Breast epithelium (tissue), 4 donors: ENCODE measurements around the gene ARR3. TPM values are rescaled to one million over a fixed set of nuclear protein-coding genes. Genes with fewer than 3 reads are reported as not detected.
"Not testable (repeated sequence)": the region's sequence is repeated elsewhere in the genome, so short reads cannot be mapped to it uniquely, and the experiment has no call there.

ENCODE experiments used
- DNase-seq, 2 donors: peaks; one replicate each; pipeline ENCODE4 v3.0.0-alpha.2; 2019; ENCODE audit warnings: low spot score in 2 of 2
- H3K27ac ChIP-seq, 2 donors: fragments of 200-600 bp; sonication (generic) in 1 of 2; one replicate each; pipeline ENCODE4 v1.5.1; 2016 to 2019; ENCODE audit warnings: mild to moderate bottlenecking in 1 of 2
- H3K27me3 ChIP-seq, 2 donors: fragments of 200-600 bp; sonication (generic) in 1 of 2; one replicate each; pipeline versions ENCODE4 v1.5.1 to v1.6.0; 2017 to 2019; ENCODE audit warnings: control low read depth in 1 of 2, mild to moderate bottlenecking in 1 of 2
- H3K36me3 ChIP-seq: fragments of 200-600 bp; one replicate; pipeline ENCODE4 v1.5.1; 2019
- H3K4me1 ChIP-seq, 2 donors: fragments of 200-600 bp; sonication (generic); one replicate each; pipeline ENCODE4 v1.5.1; 2016 to 2019; ENCODE audit warnings: control low read depth in 1 of 2
- H3K4me3 ChIP-seq, 3 donors: fragments of 200-600 bp; sonication (generic); 1 replicate in 2 of 3; 2 replicates in 1 of 3; pipeline ENCODE4 v1.5.1; 2016 to 2019; ENCODE audit warnings: mild to moderate bottlenecking in 3 of 3, moderate library complexity in 2 of 3
- H3K9me3 ChIP-seq, 2 donors: fragments of 200-600 bp; sonication (generic) in 1 of 2; one replicate each; pipeline ENCODE4 v1.5.1; 2016 to 2019; ENCODE audit warnings: control low read depth in 1 of 2
- CTCF ChIP-seq, 3 donors: fragments of 450-650 bp; IDR thresholded peaks; one replicate each; pipeline ENCODE4 v1.5.1; 2016 to 2017; ENCODE audit warnings: antibody characterized with exemption in 3 of 3, mild to moderate bottlenecking in 3 of 3, moderate library complexity in 3 of 3
- POLR2A ChIP-seq: fragments of 450-650 bp; IDR thresholded peaks from one replicate; pipeline ENCODE4 v1.6.1; 2016; ENCODE audit warnings: antibody characterized with exemption, mild to moderate bottlenecking, moderate library complexity
- POLR2AphosphoS5 ChIP-seq, 3 donors: sonication (generic); formaldehyde crosslinking; IDR thresholded peaks; one replicate each; pipeline ENCODE4 v1.6.1; 2017; ENCODE audit warnings: antibody characterized with exemption in 3 of 3
- intact Hi-C: fragments of 100-400 bp; cut with DNase I; formaldehyde crosslinking; loops from one replicate; pipeline ENCODE4 v1.15.1; 2023; ENCODE audit warnings: low total_unique reads
- total RNA-seq, 3 donors: library from RNA; depleted of rRNA; stranded (reverse); fragments of >200 nt; gene quantifications; one replicate each; pipeline ENCODE4 v1.1.0, GENCODE V29; 2016

ARR3 gene
- total RNA-seq, 3 donors from 2014 or later = not detected

GRCh38 chrX:70322784-70323183 lies 54.6 kb downstream of the ARR3 start:
- TF ChIP-seq CTCF (IDR thresholded peaks at IDR 0.05) = no peak
- no peak for TF ChIP-seq POLR2A
- no peak for TF ChIP-seq POLR2AphosphoS5 (IDR thresholded peaks at IDR 0.05)
- Histone ChIP-seq H3K27me3 (peaks cover 0 to 37% of the 10 kb centered on the region in 2 donors), H3K36me3 (no peaks in the 10 kb centered on the region), H3K4me3 (no peak overlapping the region), H3K9me3 (no peaks in the 10 kb centered on the region), H3K4me1 (no peaks in the 10 kb centered on the region), H3K27ac (no peak overlapping the region)
- no peak for DNase-seq
- intact Hi-C loops = no loop called here

DNA sequence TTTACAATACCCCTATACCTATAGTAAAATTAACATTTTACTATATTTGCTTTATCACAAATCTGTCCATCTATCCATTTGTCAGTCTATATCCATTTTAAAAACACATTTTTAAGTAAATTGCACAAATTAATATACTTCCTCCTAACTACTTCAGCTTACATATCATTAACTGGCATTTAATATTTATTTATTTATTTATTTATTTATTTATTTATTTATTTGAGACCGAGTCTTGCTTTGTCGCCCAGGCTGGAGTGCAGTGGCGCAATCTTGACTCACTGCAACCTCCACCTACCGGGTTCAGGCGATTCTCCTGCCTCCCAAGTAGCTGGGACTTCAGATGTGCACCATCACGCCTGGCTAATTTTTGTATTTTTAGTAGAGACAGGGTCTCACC lies 55.5 kb downstream of the ARR3 start:
- H3K27ac ChIP-seq, H3K36me3 ChIP-seq, intact Hi-C loops, H3K4me3 ChIP-seq, DNase-seq, H3K4me1 ChIP-seq, H3K9me3 ChIP-seq: not testable (repeated sequence)
- peaks cover 0 to 34% of the 10 kb centered on the region in 2 donors for H3K27me3 ChIP-seq

DNA sequence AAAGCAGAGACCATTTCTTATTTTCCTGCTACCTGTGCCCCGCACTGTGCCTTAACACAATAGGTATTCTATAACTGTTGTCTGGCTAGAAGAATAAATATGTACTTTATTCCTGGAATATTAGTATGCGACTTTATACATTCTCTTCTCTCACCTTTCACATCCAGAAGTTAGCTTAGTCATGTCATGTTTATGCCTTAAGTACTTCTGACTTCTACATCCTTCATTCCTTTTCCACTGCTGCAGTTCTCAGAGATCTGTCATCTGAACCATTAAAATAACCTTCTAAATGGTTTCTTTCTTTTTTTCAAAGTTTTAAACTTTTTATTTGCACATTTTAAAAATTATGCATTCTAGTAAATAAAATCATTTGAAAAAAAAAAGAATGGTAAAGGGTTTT lies 56.2 kb downstream of the ARR3 start:
- no peak for TF ChIP-seq POLR2AphosphoS5 (IDR thresholded peaks at IDR 0.05)
- Histone ChIP-seq H3K36me3 (no peaks in the 10 kb centered on the region), H3K27me3 (peaks cover 0 to 34% of the 10 kb centered on the region in 2 donors), H3K4me1 (no peaks in the 10 kb centered on the region), H3K9me3 (no peaks in the 10 kb centered on the region), H3K4me3 (no peak overlapping the region), H3K27ac (no peak overlapping the region)
- no peak for DNase-seq
- intact Hi-C loops = no loop called here

GRCh38 chrX:70331161-70331560 lies 63.0 kb downstream of the ARR3 start:
- H3K4me3 ChIP-seq = no peak overlapping the region
- no peak for TF ChIP-seq CTCF (IDR thresholded peaks at IDR 0.05)
- TF ChIP-seq POLR2A = no peak
- no peak for TF ChIP-seq POLR2AphosphoS5 (IDR thresholded peaks at IDR 0.05)
- intact Hi-C loops = no loop called here

More at GRCh38 chrX:70331161-70331560, 63.0 kb downstream of the ARR3 start:
- Histone ChIP-seq H3K4me1 (no peaks in the 10 kb centered on the region), H3K27ac (no peak overlapping the region), H3K27me3 (peaks cover 0 to 44% of the 10 kb centered on the region in 2 donors), H3K36me3 (no peaks in the 10 kb centered on the region), H3K9me3 (no peaks in the 10 kb centered on the region)
- no peak for DNase-seq

Other genes with a start within 250 kb of the ARR3 start
- not detected for gene AWAT2, start 218.4 kb upstream of the ARR3 start, total RNA-seq
- not detected for gene OTUD6A, start 205.9 kb upstream of the ARR3 start, total RNA-seq
- 10 to 100 TPM; 71.8 to 87.2 (median 86.9) TPM for gene IGBP1, start 134.9 kb upstream of the ARR3 start, total RNA-seq
- gene DGAT2L6, start 90.9 kb upstream of the ARR3 start, total RNA-seq = not detected
- not detected for gene AWAT1, start 33.7 kb upstream of the ARR3 start, total RNA-seq
- gene P2RY4, start 8.1 kb upstream of the ARR3 start, total RNA-seq = 1 to 10 TPM in 1 of 3 donors, under 1 TPM in 2; 0.33 to 1.3 (median 0.64) TPM
- not detected for gene RAB41, start 13.8 kb downstream of the ARR3 start, total RNA-seq
- gene PDZD11, start 21.6 kb downstream of the ARR3 start, total RNA-seq = 10 to 100 TPM; 27.2 to 33.0 (median 32.1) TPM
- gene KIF4A, start 21.8 kb downstream of the ARR3 start, total RNA-seq = under 1 TPM; 0.15 to 0.80 (median 0.33) TPM
- gene GDPD2, start 155.0 kb downstream of the ARR3 start, total RNA-seq = under 1 TPM in 1 of 3 donors, not detected in 2; 0.15 TPM
- 10 to 100 TPM in 2 of 3 donors, 1 to 10 TPM in 1; 3.7 to 30.3 (median 21.0) TPM for gene DLG3, start 176.5 kb downstream of the ARR3 start, total RNA-seq